K562 (cell line): ENCODE measurements around the gene STAU1. TPM values are rescaled to one million over a fixed set of nuclear protein-coding genes. Genes with fewer than 3 reads are reported as not detected.

Experiments used
- ATAC-seq: fragments of 200-7000 bp; cut with Tn5 transposase; 3 replicates; pipeline ENCODE4 v1.9.1; 2020; ENCODE audit warnings: moderate library complexity
- BruUV-seq: library from RNA; stranded (reverse); fragments of 400-500 nt; replicated peaks from 2 replicates; lab custom pipeline; 2021; lab: Mats Ljungman, UMichigan
- CTCF ChIA-PET: fragments of 300-600 bp; formaldehyde crosslinking; extraction: SDS; loops from one replicate; lab custom pipeline; 2021; ENCODE audit warnings: low intra/inter-chr PET ratio; lab: Yijun Ruan, JAX
- POLR2A ChIA-PET: fragments of 300-600, 350-650 bp; sonication (Branson Sonifier 250); formaldehyde crosslinking; extraction: SDS; loops from one replicate; lab custom pipeline; 2021; ENCODE audit warnings: antibody characterized with exemption, inconsistent platforms; lab: Yijun Ruan, JAX
- DNase-seq, 4 experiments: peaks; one replicate each; pipeline versions ENCODE4 v3.0.0 to v3.0.0-alpha.2; 2011 to 2018; ENCODE audit warnings: low spot score in 3 of 4, mixed read lengths in 3 of 4; ENCODE audit errors: extremely low read depth in 1 of 4
- FAIRE-seq: peaks from 2 replicates; lab custom pipeline; 2011; peaks lifted over from hg19 to GRCh38; lab: Jason Lieb, UNC
- H2AFZ ChIP-seq: 2 replicates; pipeline ENCODE4 v1.6.0; 2011; ENCODE audit warnings: low read depth, low read length, control low read depth, inconsistent platforms
- H3K27ac ChIP-seq: fragments of 200-600 bp; 3 replicates; pipeline ENCODE4 v1.8.0; 2011; ENCODE audit warnings: low read depth, mild to moderate bottlenecking, control low read depth, inconsistent platforms, low read length, moderate library complexity, mixed read lengths; ENCODE audit errors: extremely low read depth
- H3K27me3 ChIP-seq, 2 experiments: fragments of 300-600 bp in 1 of 2; 2 replicates in 1 of 2; 3 replicates in 1 of 2; pipeline versions ENCODE4 v1.6.0 to v1.8.0; 2011; ENCODE audit warnings: inconsistent platforms in 2 of 2, low read length in 2 of 2, mild to moderate bottlenecking in 1 of 2, mixed read lengths in 1 of 2, moderate library complexity in 1 of 2; ENCODE audit not compliant: control insufficient read depth in 2 of 2, insufficient read depth in 2 of 2
- H3K36me3 ChIP-seq: fragments of 300-600 bp; 3 replicates; pipeline ENCODE4 v1.8.0; 2011; ENCODE audit warnings: mild to moderate bottlenecking, low read length, inconsistent platforms; ENCODE audit not compliant: control insufficient read depth, insufficient read depth
- H3K4me1 ChIP-seq, 2 experiments: fragments of 200-600 bp in 1 of 2; replicated peaks in 1 of 2; 2 replicates in 1 of 2; 3 replicates in 1 of 2; pipeline versions ENCODE4 v1.5.1 to v1.8.0; 2011; ENCODE audit warnings: inconsistent platforms in 2 of 2, low read length in 2 of 2, mild to moderate bottlenecking in 1 of 2, mixed read lengths in 1 of 2, moderate library complexity in 1 of 2; ENCODE audit not compliant: control insufficient read depth in 2 of 2, insufficient read depth in 2 of 2
- H3K4me2 ChIP-seq: 2 replicates; pipeline ENCODE4 v1.6.1; 2011; ENCODE audit warnings: low read length, control low read depth, inconsistent platforms, mixed read lengths; ENCODE audit not compliant: insufficient read depth
- H3K4me3 ChIP-seq: fragments of 200-600 bp; sonication (generic), shearing (Covaris generic); 2 replicates; pipeline ENCODE4 v1.5.1; 2016; ENCODE audit warnings: control low read depth, inconsistent platforms
- H3K79me2 ChIP-seq: fragments of 200-600 bp; 3 replicates; pipeline ENCODE4 v1.8.0; 2011; ENCODE audit warnings: low read length, inconsistent platforms; ENCODE audit not compliant: control insufficient read depth, insufficient read depth
- H3K9ac ChIP-seq, 2 experiments: 2 replicates each; pipeline versions ENCODE4 v1.6.0 to v1.6.1; 2011; ENCODE audit warnings: low read depth in 2 of 2, low read length in 2 of 2, control low read depth in 1 of 2, inconsistent platforms in 1 of 2, mild to moderate bottlenecking in 1 of 2, mixed read lengths in 1 of 2; ENCODE audit not compliant: insufficient read depth in 1 of 2
- H3K9me1 ChIP-seq: one replicate; pipeline ENCODE4 v1.6.0; 2011; ENCODE audit warnings: inconsistent platforms, mild to moderate bottlenecking, low read length, moderate library complexity; ENCODE audit not compliant: control insufficient read depth, insufficient read depth
- H3K9me3 ChIP-seq: replicated peaks from 2 replicates; pipeline ENCODE4 v1.5.1; 2011; ENCODE audit warnings: low read depth, low read length, inconsistent platforms; ENCODE audit not compliant: control insufficient read depth, insufficient read depth
- H4K20me1 ChIP-seq: replicated peaks from 2 replicates; pipeline ENCODE4 v1.6.1; 2011; ENCODE audit warnings: low read length, inconsistent platforms, mixed read lengths; ENCODE audit not compliant: control insufficient read depth, insufficient read depth
- BRD4 ChIP-seq: fragments of 200-600 bp; sonication (generic); IDR thresholded peaks from 2 replicates; pipeline ENCODE4 v1.6.1; 2017; ENCODE audit warnings: inconsistent platforms
- ESRRB ChIP-seq: fragments of 250-450 bp; sonication (Bioruptor Pico); IDR thresholded peaks from 2 replicates; pipeline ENCODE4 v1.5.0; 2020; ENCODE audit warnings: mild to moderate bottlenecking, moderate library complexity, borderline replicate concordance
- ETV6 ChIP-seq, 3 experiments: fragments of 150-350 bp in 1 of 3; sonication (generic) in 1 of 3; formaldehyde crosslinking in 1 of 3; IDR thresholded peaks; 2 replicates each; pipeline versions ENCODE4 v1.6.1 to v1.8.0; 2014 to 2022; ENCODE audit warnings: borderline replicate concordance in 2 of 3, low read depth in 2 of 3, antibody characterized with exemption in 1 of 3, low read length in 1 of 3, mild to moderate bottlenecking in 1 of 3, missing genetic modification reagents in 1 of 3
- JUNB ChIP-seq: fragments of 450-650 bp; formaldehyde crosslinking; conservative IDR thresholded peaks from 2 replicates; pipeline ENCODE4 v1.4.0; 2020; ENCODE audit warnings: mild to moderate bottlenecking
- NELFE ChIP-seq: IDR thresholded peaks from 2 replicates; pipeline ENCODE4 v1.6.1; 2011; ENCODE audit warnings: mild to moderate bottlenecking; ENCODE audit not compliant: insufficient read depth, insufficient read length
- PRPF4 ChIP-seq: fragments of 200-400 bp; formaldehyde crosslinking; IDR thresholded peaks from one replicate; pipeline ENCODE4 v1.6.1; 2017; ENCODE audit warnings: low read length, low read depth, mild to moderate bottlenecking; ENCODE audit not compliant: insufficient read depth, poor library complexity, severe bottlenecking
- WHSC1 ChIP-seq: IDR thresholded peaks from one replicate; pipeline ENCODE4 v1.6.1; 2012; ENCODE audit warnings: low read length, control low read depth, inconsistent platforms
- ZBTB40 ChIP-seq, 2 experiments: fragments of 450-650 bp in 1 of 2; sonication (generic) in 1 of 2; formaldehyde crosslinking in 1 of 2; IDR thresholded peaks; 2 replicates each; pipeline versions ENCODE4 v1.7.1 to v1.9.0; 2016 to 2022; ENCODE audit warnings: inconsistent platforms in 1 of 2, mild to moderate bottlenecking in 1 of 2, missing genetic modification reagents in 1 of 2
- ZNF384 ChIP-seq: IDR thresholded peaks from 2 replicates; pipeline ENCODE4 v1.6.1; 2012; ENCODE audit warnings: low read depth, low read length, improper control_type of control experiment
- WGBS: fragments of 100-300 bp; shearing (Covaris generic); methylation state at CpG from one replicate; pipeline ENCODE4 v1.1.6; 2016; ENCODE audit warnings: low coverage, mixed read lengths; ENCODE audit not compliant: insufficient coverage; ENCODE audit errors: missing lambda C conversion rate; 5-methylcytosine and 5-hydroxymethylcytosine counted together
- in situ Hi-C: fragments of 300-500 bp; cut with MboI; formaldehyde crosslinking; loops from 4 replicates; pipeline ENCODE4 v1.15.0; 2018; ENCODE audit warnings: inconsistent platforms, mixed read lengths
- intact Hi-C: fragments of 100-400 bp; cut with micrococcal nuclease; formaldehyde crosslinking; loops from 2 replicates; pipeline ENCODE4 v1.14.2; 2022
- polyA plus RNA-seq, 8 experiments: library from polyadenylated mRNA; depleted of rRNA in 4 of 8; stranded (reverse) in 5 of 8; unstranded in 3 of 8; fragments of >200 nt; fragmentation: Nextera tagmentation in 2 of 8; fragmentation: Illumina TruSeq in 1 of 8; extraction: Ambion mirVana in 2 of 8; extraction: Trizol in 1 of 8; gene quantifications; 2 replicates each; pipeline versions ENCODE4 v1.2.1 to v1.2.3, GENCODE V29; 2011 to 2014; ENCODE audit warnings: inconsistent platforms in 1 of 8, missing spikeins in 1 of 8
- total RNA-seq, 7 experiments: library from RNA; depleted of rRNA in 6 of 7; stranded (reverse); fragments of >200 nt in 6 of 7; fragmentation: Illumina TruSeq in 2 of 7; extraction: Trizol in 2 of 7; gene quantifications; 2 replicates each; pipeline versions ENCODE4 v1.2.1 to v1.2.3, GENCODE V29; 2011 to 2021; ENCODE audit warnings: low replicate concordance in 1 of 7
- TF ChIP-seq, protein P1 (sequence below): sonication (generic); formaldehyde crosslinking; IDR thresholded peaks from 2 replicates; pipeline ENCODE4 v1.8.1; 2023; ENCODE audit warnings: mild to moderate bottlenecking, missing genetic modification reagents

Gene STAU1
- total and polyA plus RNA-seq, 9 of the 15 experiments (the other 6 are each of a cell fraction or from before 2014, with no cell fraction given) = 18.0 to 106 (median 50.6) TPM

DNA sequence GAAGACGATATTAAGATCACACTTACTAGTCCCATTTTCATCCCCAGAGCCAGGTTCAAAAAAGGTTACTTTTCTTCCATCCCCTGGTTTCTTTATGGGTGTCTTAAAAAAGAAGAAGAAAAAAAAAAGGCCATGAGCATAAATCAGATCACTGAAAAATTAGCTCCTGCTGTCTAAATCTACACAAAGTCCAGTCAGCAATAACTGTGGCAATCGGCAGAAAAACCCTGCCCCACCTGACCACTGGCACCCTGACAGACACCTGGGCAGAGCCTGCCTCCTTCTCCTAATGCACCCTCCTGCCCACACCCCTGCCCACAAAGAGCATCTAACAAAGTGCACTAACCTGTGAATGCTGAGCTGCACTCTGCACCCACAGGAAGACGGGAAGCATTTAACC, 69.8 kb downstream of the STAU1 start:
- no peak overlapping the region for H3K27ac ChIP-seq
- DNase-seq (no peak), FAIRE-seq (no peak), ATAC-seq (no peak)
- no peaks in the 10 kb centered on the region for H3K9me1 ChIP-seq
- H3K4me2 ChIP-seq = no peak overlapping the region
- ChIA-PET POLR2A (interaction anchor here (0.6 to 0.9 kb wide), 2 partner anchors 31 to 396 kb away, joined by 3 to 4 read pairs; no protein-coding TSS in a partner anchor), CTCF (no interaction called here)
- H3K27me3 ChIP-seq = no peaks in the 10 kb centered on the region
- in situ Hi-C loops (no loop called here), intact Hi-C loops (no loop called here)
- no peaks in the 10 kb centered on the region for H3K9me3 ChIP-seq
- no peak overlapping the region for H3K4me3 ChIP-seq
- WGBS = 94% methylated on average over 3 of the region's 3 CpGs
- H3K9ac ChIP-seq = no peak overlapping the region
- no peaks in the 10 kb centered on the region for H3K4me1 ChIP-seq
- no peaks in the 10 kb centered on the region for H4K20me1 ChIP-seq
- BruUV-seq = no TSS peak
- H3K79me2 ChIP-seq = no peaks in the 10 kb centered on the region; the same call in 2 of the 3 replicates
- H3K36me3 ChIP-seq = peaks cover 93% of the 10 kb centered on the region
- no peak overlapping the region for H2AFZ ChIP-seq
- TF ChIP-seq ZBTB40 (IDR thresholded peaks at IDR 0.05) = no peak
- TF ChIP-seq ZBTB40 (CRISPR knock-in tag; IDR thresholded peaks at IDR 0.05) = no peak
- TF ChIP-seq WHSC1 = no peak
- TF ChIP-seq, protein P1, sequence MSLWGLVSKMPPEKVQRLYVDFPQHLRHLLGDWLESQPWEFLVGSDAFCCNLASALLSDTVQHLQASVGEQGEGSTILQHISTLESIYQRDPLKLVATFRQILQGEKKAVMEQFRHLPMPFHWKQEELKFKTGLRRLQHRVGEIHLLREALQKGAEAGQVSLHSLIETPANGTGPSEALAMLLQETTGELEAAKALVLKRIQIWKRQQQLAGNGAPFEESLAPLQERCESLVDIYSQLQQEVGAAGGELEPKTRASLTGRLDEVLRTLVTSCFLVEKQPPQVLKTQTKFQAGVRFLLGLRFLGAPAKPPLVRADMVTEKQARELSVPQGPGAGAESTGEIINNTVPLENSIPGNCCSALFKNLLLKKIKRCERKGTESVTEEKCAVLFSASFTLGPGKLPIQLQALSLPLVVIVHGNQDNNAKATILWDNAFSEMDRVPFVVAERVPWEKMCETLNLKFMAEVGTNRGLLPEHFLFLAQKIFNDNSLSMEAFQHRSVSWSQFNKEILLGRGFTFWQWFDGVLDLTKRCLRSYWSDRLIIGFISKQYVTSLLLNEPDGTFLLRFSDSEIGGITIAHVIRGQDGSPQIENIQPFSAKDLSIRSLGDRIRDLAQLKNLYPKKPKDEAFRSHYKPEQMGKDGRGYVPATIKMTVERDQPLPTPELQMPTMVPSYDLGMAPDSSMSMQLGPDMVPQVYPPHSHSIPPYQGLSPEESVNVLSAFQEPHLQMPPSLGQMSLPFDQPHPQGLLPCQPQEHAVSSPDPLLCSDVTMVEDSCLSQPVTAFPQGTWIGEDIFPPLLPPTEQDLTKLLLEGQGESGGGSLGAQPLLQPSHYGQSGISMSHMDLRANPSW (CRISPR knock-in tag) = no peak
- TF ChIP-seq PRPF4 = no peak
- TF ChIP-seq BRD4 = no peak
- no peak for TF ChIP-seq ZNF384
- no peak for TF ChIP-seq ESRRB (CRISPR knock-in tag)
- TF ChIP-seq NELFE = no peak
- TF ChIP-seq JUNB (CRISPR knock-in tag) = no peak
- no peak for TF ChIP-seq ETV6 (IDR thresholded peaks at IDR 0.05; ENCODE audit: borderline replicate concordance in 1 of 2, low read depth in 2 of 2, low read length in 1 of 2)
- no peak for TF ChIP-seq ETV6 (CRISPR knock-in tag; IDR thresholded peaks at IDR 0.05; ENCODE audit: borderline replicate concordance)
